ENCODE data around the gene FHAD1. TPM values are rescaled to one million over a fixed set of nuclear protein-coding genes. Genes with fewer than 3 reads are reported as not detected.
A peak's percentile ranks its signal among the peaks of the same experiment; 100 is the strongest.

Gene FHAD1
- total RNA-seq, 8 experiments from 2014 or later: 0.38 to 3.1 (median 1.6) TPM

DNA sequence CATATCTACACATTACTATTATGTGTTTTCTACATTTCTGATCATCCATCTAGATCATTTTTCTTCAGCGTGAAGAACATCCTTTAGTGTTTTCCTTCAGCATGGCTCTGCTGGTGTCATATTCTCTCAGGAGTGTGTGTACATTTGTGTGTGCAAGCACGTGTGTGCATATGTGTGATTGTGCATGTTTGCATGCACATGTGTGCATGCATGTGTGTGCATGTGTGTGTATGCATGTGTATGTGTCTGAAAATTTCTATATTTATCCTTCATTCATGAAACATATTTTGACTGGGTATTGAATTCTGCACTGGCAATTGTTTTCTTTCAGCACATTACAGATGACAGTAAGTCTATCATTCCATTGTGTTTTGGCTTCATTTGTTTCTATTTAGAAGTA lies 74.6 kb downstream of the FHAD1 start:
- H3K27ac ChIP-seq: no peak overlapping the region
- 33 to 100% (median 87%) methylated on average over 1 to 2 of the region's 2 CpGs for WGBS, 10 experiments
- in situ Hi-C loops (cut with MboI; ENCODE audit: low pct_unique_long_range_greater_than_20kb in 2 of 9, low sequenced_read_pairs in 9 of 9, unreplicated experiment in 9 of 9): loop anchor here in 1 of 9 experiments (10.0 kb wide), 1 partner anchor 103 kb away; no protein-coding TSS in a partner anchor
- H3K4me3 ChIP-seq: no peak overlapping the region
- no peak for ATAC-seq (replicated peaks in 6 of 8)
- peaks cover 21 to 32% of the 10 kb centered on the region in 2 donors for H3K4me1 ChIP-seq (replicated peaks in 1 of 2)

DNA sequence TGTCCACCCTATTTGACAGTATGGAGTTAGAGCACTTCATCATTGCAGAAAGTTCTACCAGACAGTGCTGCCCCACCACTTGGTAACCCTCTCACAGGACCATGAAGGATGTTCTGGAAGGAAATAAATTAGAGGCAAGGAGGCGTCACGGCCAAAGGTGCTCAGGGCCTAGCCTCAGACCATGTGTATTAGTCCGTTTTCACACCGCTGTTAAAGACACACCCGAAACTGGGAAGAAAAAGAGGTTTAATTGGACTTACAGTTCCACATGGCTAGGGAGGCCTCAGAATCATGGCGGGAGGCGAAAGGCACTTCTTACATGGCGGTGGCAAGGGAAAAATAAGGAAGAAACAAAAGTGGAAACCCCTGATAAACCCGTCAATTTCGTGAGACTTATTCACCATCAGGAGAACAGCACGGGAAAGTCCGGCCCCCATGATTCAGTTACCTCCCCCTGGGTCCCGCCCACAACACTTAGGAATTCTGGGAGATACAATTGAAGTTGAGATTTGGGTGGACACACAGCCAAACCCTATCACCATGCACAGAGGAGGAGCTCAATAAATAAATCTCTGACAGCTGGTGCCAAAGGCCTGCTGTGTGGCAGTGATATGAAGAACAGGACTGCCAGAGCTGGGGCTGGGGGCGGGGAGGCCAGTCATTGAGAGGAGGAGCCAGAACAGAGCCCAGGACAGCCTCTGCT lies 75.8 kb downstream of the FHAD1 start:
- H3K27ac ChIP-seq: peak overlapping the region in 1 of 2 donors; percentile 35
- H3K4me3 ChIP-seq: no peak overlapping the region
- in situ Hi-C loops (cut with MboI; ENCODE audit: low pct_unique_long_range_greater_than_20kb in 2 of 9, low sequenced_read_pairs in 9 of 9, unreplicated experiment in 9 of 9): loop anchor here in 1 of 9 experiments (10.0 kb wide), 1 partner anchor 102 kb away; no protein-coding TSS in a partner anchor
- peak; percentile 21 to 84 (median 62) for ATAC-seq (replicated peaks in 6 of 8)
- 47 to 100% (median 67%) methylated on average over 1 to 13 of the region's 14 CpGs; no CpG with 5 or more reads in 1 of the 10 experiments for WGBS, 10 experiments
- peaks cover 30 to 41% of the 10 kb centered on the region in 2 donors for H3K4me1 ChIP-seq (replicated peaks in 1 of 2)

DNA sequence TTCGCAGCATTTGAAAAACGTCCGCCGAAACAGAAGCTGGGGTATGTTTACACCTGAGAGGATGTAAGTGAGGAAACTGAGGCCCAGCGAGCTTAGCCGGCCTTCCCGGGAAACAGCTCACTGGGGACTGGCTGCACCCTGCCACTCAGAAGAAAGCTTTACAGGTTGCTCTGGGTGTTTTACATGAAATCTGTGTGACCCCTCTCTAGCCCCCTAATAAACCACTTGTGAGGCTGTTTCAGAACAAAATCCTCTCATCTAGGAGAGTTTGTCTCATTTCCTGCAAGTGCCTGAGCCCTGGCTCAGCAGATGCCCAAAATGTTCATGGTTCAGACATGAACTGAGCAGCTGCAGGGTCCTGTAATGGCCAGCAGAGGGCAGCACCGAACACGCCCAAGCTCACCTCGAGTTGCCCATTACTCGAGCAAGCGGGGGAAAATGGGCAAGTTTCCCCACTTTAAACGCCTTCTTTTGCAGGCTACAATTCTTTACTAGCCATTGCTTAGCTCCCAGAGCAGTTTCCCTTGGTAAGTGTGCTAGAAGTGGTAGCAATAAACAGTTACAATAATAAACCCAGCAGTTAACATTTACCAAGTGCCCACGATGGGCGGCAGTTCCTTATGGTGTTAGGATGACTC lies 76.4 kb downstream of the FHAD1 start:
- H3K27ac ChIP-seq: peak overlapping the region in 1 of 2 donors; percentile 35
- in situ Hi-C loops (cut with MboI; ENCODE audit: low pct_unique_long_range_greater_than_20kb in 2 of 9, low sequenced_read_pairs in 9 of 9, unreplicated experiment in 9 of 9): loop anchor here in 1 of 9 experiments (10.0 kb wide), 1 partner anchor 101 kb away; no protein-coding TSS in a partner anchor
- peaks cover 30 to 47% of the 10 kb centered on the region in 2 donors for H3K4me1 ChIP-seq (replicated peaks in 1 of 2)
- ATAC-seq (replicated peaks in 6 of 8): peak; percentile 58 to 97 (median 74)
- no peak overlapping the region for H3K4me3 ChIP-seq
- WGBS, 10 experiments: 3 to 58% (median 42%) methylated on average over 6 to 14 of the region's 15 CpGs; no CpG with 5 or more reads in 2 of the 10 experiments

DNA sequence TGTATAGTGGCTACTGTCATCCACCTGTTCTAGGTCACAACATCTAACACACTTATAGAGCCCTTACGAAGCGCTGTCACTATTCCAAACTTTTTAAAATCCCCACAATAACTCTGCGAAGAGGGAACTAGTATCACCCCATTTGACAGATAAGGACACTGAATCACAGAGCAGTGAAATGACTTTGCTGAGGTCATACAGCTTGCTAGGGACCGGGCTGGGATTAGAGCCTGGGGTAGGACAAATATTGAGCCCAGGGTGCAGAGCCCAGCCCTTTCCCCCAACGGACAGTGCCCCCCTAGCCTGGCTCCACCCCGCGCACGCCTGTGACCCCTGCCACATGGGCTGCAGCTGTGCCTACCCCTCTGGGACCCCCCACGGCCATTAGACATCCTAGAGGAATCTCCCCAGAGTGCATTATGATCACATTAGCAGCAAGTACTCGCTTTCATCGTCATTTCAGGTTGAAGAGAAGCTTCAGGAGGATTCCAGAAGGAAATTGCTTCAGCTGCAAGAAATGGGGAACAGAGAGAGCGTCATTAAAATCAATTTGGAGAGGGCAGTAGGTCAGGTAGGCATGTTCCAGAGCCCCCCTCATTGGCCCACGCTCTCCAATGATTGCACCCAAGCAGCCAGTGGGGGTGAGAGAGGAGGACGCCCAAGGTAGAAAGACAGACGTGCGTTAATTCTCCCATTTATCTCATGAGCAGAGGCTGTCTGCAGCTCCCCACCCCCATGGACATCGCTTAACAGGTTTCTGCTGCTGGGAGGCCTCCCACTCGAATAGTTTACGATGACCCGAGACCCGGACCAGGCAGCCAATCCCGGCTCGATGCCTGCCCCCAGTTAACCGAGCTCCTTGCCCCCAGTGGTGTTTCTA lies 77.2 kb downstream of the FHAD1 start:
- Histone ChIP-seq H3K4me1 (replicated peaks in 1 of 2) (peaks cover 30 to 55% of the 10 kb centered on the region in 2 donors), H3K4me3 (no peak overlapping the region), H3K27ac (peak overlapping the region in 1 of 2 donors; percentile 58)
- WGBS, 10 experiments: 15 to 61% (median 42%) methylated on average over 3 to 21 of the region's 24 CpGs; no CpG with 5 or more reads in 2 of the 10 experiments
- peak in 5 of 8 experiments; percentile 23 to 60 (median 46) for ATAC-seq (replicated peaks in 6 of 8)
- in situ Hi-C loops (cut with MboI; ENCODE audit: low pct_unique_long_range_greater_than_20kb in 2 of 9, low sequenced_read_pairs in 9 of 9, unreplicated experiment in 9 of 9): loop anchor here in 1 of 9 experiments (10.0 kb wide), 1 partner anchor 101 kb away; no protein-coding TSS in a partner anchor

DNA sequence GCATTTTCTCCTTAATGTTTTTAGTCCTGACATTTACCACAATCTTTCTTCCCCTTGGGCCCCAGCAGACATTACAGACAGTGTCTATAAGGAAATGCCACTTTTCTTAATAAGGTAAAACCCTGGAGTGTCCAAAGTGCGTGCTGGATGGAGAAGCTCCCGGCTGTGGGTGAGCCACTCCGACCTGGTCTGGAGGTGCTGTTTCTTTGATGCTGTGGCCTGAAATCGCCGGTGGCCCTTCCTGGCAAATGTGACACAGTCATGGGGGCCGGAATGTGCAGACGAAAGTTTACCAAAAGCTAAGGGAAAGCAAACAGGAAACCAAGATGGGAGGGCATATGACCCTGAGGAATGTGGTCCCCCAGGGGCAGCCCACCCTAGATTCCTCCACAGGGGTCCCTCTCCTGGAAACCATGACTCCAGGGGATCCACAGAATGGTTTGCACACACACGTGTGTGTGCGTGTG lies 77.9 kb downstream of the FHAD1 start:
- WGBS, 10 experiments: 79 to 92% (median 88%) methylated on average over 2 to 8 of the region's 9 CpGs; no CpG with 5 or more reads in 4 of the 10 experiments
- in situ Hi-C loops (cut with MboI; ENCODE audit: low pct_unique_long_range_greater_than_20kb in 2 of 9, low sequenced_read_pairs in 9 of 9, unreplicated experiment in 9 of 9): loop anchor here in 2 of 9 experiments (10.0 to 25.0 kb wide), 2 partner anchors 100 to 112 kb away; partner anchors contain the start of gene CTRC (in 1 of the 2)
- no peak overlapping the region for H3K4me3 ChIP-seq
- peak overlapping the region in 1 of 2 donors; percentile 58 for H3K27ac ChIP-seq
- H3K4me1 ChIP-seq (replicated peaks in 1 of 2): peaks cover 30 to 56% of the 10 kb centered on the region in 2 donors
- no peak for ATAC-seq (replicated peaks in 6 of 8)

DNA sequence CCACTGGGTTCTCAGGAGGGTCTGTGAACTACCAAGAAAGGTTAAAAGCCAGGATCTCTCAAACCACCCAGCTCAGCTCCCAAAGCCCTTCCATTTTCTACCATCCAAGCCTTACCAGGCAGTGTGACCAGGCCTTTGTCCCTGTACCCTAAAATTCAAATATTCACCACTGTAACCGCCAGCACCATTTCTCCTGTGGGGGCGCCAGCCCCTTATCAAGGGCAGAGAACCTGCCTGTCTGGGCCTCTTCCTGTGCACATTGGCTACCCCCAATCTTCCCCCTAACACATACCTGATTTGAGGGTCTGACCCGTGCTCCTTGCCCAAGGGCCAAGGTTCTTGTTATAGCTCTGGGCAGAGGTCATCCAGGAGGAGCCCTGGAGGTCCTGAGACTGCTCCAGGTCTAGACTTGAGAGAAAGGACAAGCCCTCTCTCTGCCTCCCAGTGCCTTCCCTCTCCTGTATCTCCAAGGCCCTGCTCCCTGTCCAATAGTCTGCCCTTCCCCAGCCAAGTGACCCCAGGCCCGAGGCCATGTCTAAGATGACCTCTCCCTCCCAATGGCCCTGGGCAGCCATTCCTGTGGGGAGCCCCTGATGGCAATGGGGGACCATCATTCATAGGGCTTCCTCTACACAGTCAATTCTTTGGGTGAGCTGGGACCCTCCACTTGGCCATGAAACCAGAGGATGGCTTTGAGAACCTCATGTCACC lies 78.5 kb downstream of the FHAD1 start:
- ATAC-seq (replicated peaks in 6 of 8): no peak
- peak overlapping the region in 1 of 2 donors; percentile 58 for H3K27ac ChIP-seq
- in situ Hi-C loops (cut with MboI; ENCODE audit: low pct_unique_long_range_greater_than_20kb in 2 of 9, low sequenced_read_pairs in 9 of 9, unreplicated experiment in 9 of 9): loop anchor here in 2 of 9 experiments (10.0 to 25.0 kb wide), 2 partner anchors 99 to 112 kb away; partner anchors contain the start of gene CTRC (in 1 of the 2)
- 80 to 100% (median 95%) methylated on average over 1 to 4 of the region's 4 CpGs; no CpG with 5 or more reads in 4 of the 10 experiments for WGBS, 10 experiments
- H3K4me3 ChIP-seq: no peak overlapping the region
- H3K4me1 ChIP-seq (replicated peaks in 1 of 2): peaks cover 30 to 56% of the 10 kb centered on the region in 2 donors

DNA sequence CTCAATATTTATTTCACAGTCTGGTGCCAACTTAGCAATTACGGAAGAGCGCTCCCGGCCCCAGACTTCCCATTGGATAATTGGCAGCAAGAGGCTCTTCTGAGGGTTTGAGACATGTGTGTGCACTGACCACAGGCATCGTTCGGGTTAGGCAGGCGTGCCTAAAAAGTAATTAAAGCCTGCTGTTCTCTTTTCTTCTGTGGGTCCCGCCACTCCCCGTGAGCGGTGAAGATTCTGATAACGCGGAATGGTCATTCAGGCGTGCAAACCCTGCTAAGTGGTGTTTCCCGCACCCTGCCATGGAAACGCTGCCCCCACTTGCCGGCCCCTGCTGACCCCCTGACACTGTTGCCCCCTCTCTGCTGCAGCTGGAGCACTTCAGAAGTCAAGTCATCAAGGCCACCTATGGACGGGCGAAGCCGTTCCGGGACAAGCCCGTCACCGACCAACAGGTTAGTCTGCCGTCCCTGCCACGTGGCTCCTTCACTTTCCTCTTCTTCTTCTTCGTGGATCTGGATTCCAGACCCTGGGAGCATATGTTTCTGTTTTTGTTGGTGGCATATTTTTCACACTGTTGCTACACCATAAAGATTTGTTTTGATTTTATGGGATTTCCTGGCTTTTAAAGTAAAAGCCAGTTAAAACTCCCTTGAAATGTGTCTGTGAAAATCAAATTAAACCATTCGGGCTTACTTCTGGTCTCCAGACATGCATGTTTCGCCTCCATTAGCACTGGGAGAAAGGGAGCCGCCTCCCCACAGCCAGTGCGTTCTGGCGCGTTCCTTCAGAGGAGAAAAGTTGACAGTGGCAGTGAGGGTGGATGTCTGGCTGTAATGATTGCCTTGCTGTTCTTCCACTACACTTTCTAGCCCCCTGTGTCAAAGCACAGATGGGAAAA lies 79.9 kb downstream of the FHAD1 start:
- Histone ChIP-seq H3K27ac (no peak overlapping the region), H3K4me3 (no peak overlapping the region), H3K4me1 (replicated peaks in 1 of 2) (peaks cover 30 to 56% of the 10 kb centered on the region in 2 donors)
- WGBS, 10 experiments: 10 to 89% (median 37%) methylated on average over 1 to 23 of the region's 30 CpGs; no CpG with 5 or more reads in 1 of the 10 experiments
- in situ Hi-C loops (cut with MboI; ENCODE audit: low pct_unique_long_range_greater_than_20kb in 2 of 9, low sequenced_read_pairs in 9 of 9, unreplicated experiment in 9 of 9): loop anchor here in 2 of 9 experiments (10.0 to 25.0 kb wide), 2 partner anchors 98 to 110 kb away; partner anchors contain the start of gene CTRC (in 1 of the 2)
- peak in 6 of 8 experiments; percentile 17 to 42 (median 30) for ATAC-seq (replicated peaks in 6 of 8)

DNA sequence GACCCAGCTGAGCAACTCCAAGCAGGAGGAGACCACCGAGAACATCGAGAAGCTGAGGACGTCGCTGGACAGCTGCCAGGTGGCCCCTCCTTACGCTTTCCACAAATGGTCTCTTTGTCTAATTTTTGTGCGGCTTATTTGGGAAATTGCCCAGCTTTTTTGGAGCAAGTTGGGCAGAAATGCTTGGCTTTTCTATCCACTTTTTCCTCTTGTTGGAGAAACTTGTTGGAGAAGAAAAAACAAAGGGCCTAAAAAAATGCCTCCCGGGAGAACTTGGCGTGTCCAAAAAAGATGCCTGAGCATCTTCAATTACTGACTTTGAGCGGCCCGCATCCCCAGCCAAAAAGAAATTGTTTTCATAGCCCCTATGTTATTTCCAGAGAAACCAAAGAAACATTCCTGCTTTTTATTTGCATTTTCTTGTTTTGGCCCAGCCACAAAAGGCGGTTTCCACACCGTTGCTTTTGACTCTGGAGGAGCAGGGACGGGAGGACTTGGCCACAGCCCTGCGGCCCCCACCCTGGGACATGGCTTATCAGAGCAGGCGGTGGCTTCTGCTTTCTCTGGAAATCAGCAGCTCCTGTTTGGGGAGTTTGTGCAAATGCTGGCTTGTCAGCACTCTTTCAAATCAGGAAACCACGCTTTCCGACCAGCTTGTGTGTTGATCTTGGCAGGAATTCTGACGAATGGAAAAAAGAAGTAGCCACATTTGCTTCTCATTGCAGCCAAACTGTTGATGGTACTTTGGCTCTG lies 81.5 kb downstream of the FHAD1 start:
- Histone ChIP-seq H3K27ac (no peak overlapping the region), H3K4me1 (replicated peaks in 1 of 2) (peaks cover 27 to 50% of the 10 kb centered on the region in 2 donors), H3K4me3 (no peak overlapping the region)
- ATAC-seq (replicated peaks in 6 of 8): peak in 4 of 8 experiments; percentile 57 to 74 (median 60)
- WGBS, 10 experiments: 8 to 93% (median 75%) methylated on average over 1 to 18 of the region's 18 CpGs
- in situ Hi-C loops (cut with MboI; ENCODE audit: low pct_unique_long_range_greater_than_20kb in 2 of 9, low sequenced_read_pairs in 9 of 9, unreplicated experiment in 9 of 9): loop anchor here in 2 of 9 experiments (10.0 to 25.0 kb wide), 2 partner anchors 96 to 109 kb away; partner anchors contain the start of gene CTRC (in 1 of the 2)

DNA sequence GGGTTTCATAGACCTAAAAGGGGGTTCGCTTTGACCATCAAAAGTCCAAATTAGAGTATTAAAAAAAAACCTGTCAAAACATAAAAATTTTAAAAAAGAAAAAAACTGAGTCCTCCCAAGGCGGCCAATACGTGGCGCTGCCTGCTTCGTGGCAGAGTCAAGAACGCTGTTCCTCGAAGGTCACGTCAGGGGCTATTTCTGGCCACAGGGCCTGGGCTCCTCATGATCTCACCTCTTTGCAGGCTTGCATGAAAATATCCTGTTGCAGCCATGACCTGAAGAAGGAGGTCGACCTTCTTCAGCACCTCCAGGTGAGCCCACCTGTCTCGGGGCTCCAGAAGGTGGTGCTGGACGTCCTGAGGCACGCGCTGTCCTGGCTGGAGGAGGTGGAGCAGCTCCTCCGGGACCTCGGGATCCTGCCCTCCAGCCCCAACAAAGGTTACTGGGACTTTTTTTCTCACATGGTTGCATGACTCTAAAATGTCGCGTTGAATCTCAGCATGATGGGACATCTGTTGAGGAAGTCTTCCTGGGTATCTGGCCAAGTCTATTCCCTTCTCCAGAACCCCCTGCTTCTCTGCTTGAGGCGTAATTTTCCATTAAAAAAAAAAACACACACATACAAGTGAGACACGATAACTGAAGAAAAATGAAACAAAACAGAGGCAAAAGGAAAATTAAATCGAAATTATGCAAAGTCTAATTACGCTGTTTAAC lies 82.2 kb downstream of the FHAD1 start:
- peak in 3 of 8 experiments; percentile 47 to 91 (median 85) for ATAC-seq (replicated peaks in 6 of 8)
- WGBS, 10 experiments: 9 to 93% (median 69%) methylated on average over 1 to 21 of the region's 21 CpGs
- Histone ChIP-seq H3K27ac (no peak overlapping the region), H3K4me3 (no peak overlapping the region), H3K4me1 (replicated peaks in 1 of 2) (peaks cover 25 to 43% of the 10 kb centered on the region in 2 donors)
- in situ Hi-C loops (cut with MboI; ENCODE audit: low pct_unique_long_range_greater_than_20kb in 2 of 9, low sequenced_read_pairs in 9 of 9, unreplicated experiment in 9 of 9): loop anchor here in 2 of 9 experiments (10.0 to 25.0 kb wide), 2 partner anchors 96 to 108 kb away; partner anchors contain the start of gene CTRC (in 1 of the 2)

DNA sequence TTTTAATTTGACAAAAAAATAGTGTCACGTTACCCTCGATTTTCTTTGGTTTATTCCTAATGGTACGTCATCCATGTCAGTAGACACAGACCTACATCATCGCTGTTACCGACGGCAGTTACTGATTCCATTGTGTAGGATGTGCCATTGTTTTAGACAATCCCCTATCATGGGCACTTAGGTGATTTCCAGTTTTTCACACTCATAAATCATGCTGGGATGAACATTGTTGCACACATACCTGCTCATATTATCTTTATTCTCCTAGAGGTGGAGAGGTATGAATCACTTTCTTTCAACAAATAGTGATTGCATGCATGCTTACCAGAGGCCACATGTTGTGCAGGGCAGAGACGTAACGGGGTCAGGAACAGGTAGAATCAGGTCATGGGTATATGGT lies 83.0 kb downstream of the FHAD1 start:
- peaks cover 17 to 35% of the 10 kb centered on the region in 2 donors for H3K4me1 ChIP-seq (replicated peaks in 1 of 2)
- in situ Hi-C loops (cut with MboI; ENCODE audit: low pct_unique_long_range_greater_than_20kb in 2 of 9, low sequenced_read_pairs in 9 of 9, unreplicated experiment in 9 of 9): loop anchor here in 1 of 9 experiments (25.0 kb wide), 1 partner anchor 107 kb away; the partner anchor contains the start of gene CTRC
- whole genome bisulfite sequencing, 10 experiments: 84 to 100% (median 94%) methylated on average over 2 to 8 of the region's 8 CpGs
- H3K4me3 ChIP-seq: no peak overlapping the region
- H3K27ac ChIP-seq: no peak overlapping the region
- no peak for ATAC-seq (replicated peaks in 6 of 8)
